GM21515 (cell line): ENCODE data around the gene PRX.
A peak's percentile ranks its signal among the peaks of the same experiment; 100 is the strongest.
"Not testable (repeated sequence)": the region's sequence is repeated elsewhere in the genome, so short reads cannot be mapped to it uniquely, and the experiment has no call there.

Source experiments
- ATAC-seq: cut with Tn5 transposase; IDR thresholded peaks from one replicate; pipeline ENCODE4 v1.9.1; 2021; ENCODE audit not compliant: unreplicated experiment

The PRX gene

GRCh38 chr19:40418040-40418439, 4.9 kb upstream of the PRX start:
- no peak for ATAC-seq

- ATAC-seq, result no peak
Observed at GRCh38 chr19:40417643-40417981, 4.4 kb upstream of the PRX start.

GRCh38 chr19:40416918-40417642, 3.9 kb upstream of the PRX start:
- no peak for ATAC-seq

GRCh38 chr19:40415768-40416167, 2.6 kb upstream of the PRX start:
- no peak for ATAC-seq

- no peak for ATAC-seq
Observed at GRCh38 chr19:40414542-40415535, 1.7 kb upstream of the PRX start.

GRCh38 chr19:40412866-40413265, 312 bp downstream of the PRX start:
- ATAC-seq, result no peak

GRCh38 chr19:40411958-40412499, 1.1 kb downstream of the PRX start:
- ATAC-seq, result no peak

- no peak for ATAC-seq
Observed at GRCh38 chr19:40411125-40411842, 1.9 kb downstream of the PRX start.

- ATAC-seq, result no peak
Observed at GRCh38 chr19:40410030-40410389, 3.2 kb downstream of the PRX start.

- not testable (repeated sequence) for ATAC-seq
Observed at GRCh38 chr19:40408598-40408925, 4.6 kb downstream of the PRX start.

GRCh38 chr19:40407714-40408597, 5.2 kb downstream of the PRX start:
- ATAC-seq, result no peak

- ATAC-seq, result peak; percentile 60
Observed at GRCh38 chr19:40403262-40403984, 9.8 kb downstream of the PRX start.

- ATAC-seq, result no peak
Observed at GRCh38 chr19:40400559-40400958, 12.6 kb downstream of the PRX start.

GRCh38 chr19:40398417-40399131, 14.6 kb downstream of the PRX start:
- no peak for ATAC-seq

GRCh38 chr19:40397568-40397906, 15.6 kb downstream of the PRX start:
- no peak for ATAC-seq

GRCh38 chr19:40396886-40397567, 16.2 kb downstream of the PRX start:
- no peak for ATAC-seq

- ATAC-seq, result no peak
Observed at GRCh38 chr19:40395956-40396355, 17.2 kb downstream of the PRX start.

- no peak for ATAC-seq
Observed at GRCh38 chr19:40394816-40395210, 18.4 kb downstream of the PRX start.
